Breast epithelium (tissue), 4 donors: ENCODE measurements around the gene ZNF763. TPM values are rescaled to one million over a fixed set of nuclear protein-coding genes. Genes with fewer than 3 reads are reported as not detected.

Experiments
- DNase-seq, 2 donors: peaks; one replicate each; pipeline ENCODE4 v3.0.0-alpha.2; 2019; ENCODE audit warnings: low spot score in 2 of 2
- H3K27ac ChIP-seq, 2 donors: fragments of 200-600 bp; sonication (generic) in 1 of 2; one replicate each; pipeline ENCODE4 v1.5.1; 2016 to 2019; ENCODE audit warnings: mild to moderate bottlenecking in 1 of 2
- H3K27me3 ChIP-seq, 2 donors: fragments of 200-600 bp; sonication (generic) in 1 of 2; one replicate each; pipeline versions ENCODE4 v1.5.1 to v1.6.0; 2017 to 2019; ENCODE audit warnings: control low read depth in 1 of 2, mild to moderate bottlenecking in 1 of 2
- H3K36me3 ChIP-seq: fragments of 200-600 bp; one replicate; pipeline ENCODE4 v1.5.1; 2019
- H3K4me1 ChIP-seq, 2 donors: fragments of 200-600 bp; sonication (generic); one replicate each; pipeline ENCODE4 v1.5.1; 2016 to 2019; ENCODE audit warnings: control low read depth in 1 of 2
- H3K4me3 ChIP-seq, 3 donors: fragments of 200-600 bp; sonication (generic); 1 replicate in 2 of 3; 2 replicates in 1 of 3; pipeline ENCODE4 v1.5.1; 2016 to 2019; ENCODE audit warnings: mild to moderate bottlenecking in 3 of 3, moderate library complexity in 2 of 3
- H3K9me3 ChIP-seq, 2 donors: fragments of 200-600 bp; sonication (generic) in 1 of 2; one replicate each; pipeline ENCODE4 v1.5.1; 2016 to 2019; ENCODE audit warnings: control low read depth in 1 of 2
- CTCF ChIP-seq, 3 donors: fragments of 450-650 bp; IDR thresholded peaks; one replicate each; pipeline ENCODE4 v1.5.1; 2016 to 2017; ENCODE audit warnings: antibody characterized with exemption in 3 of 3, mild to moderate bottlenecking in 3 of 3, moderate library complexity in 3 of 3
- POLR2A ChIP-seq: fragments of 450-650 bp; IDR thresholded peaks from one replicate; pipeline ENCODE4 v1.6.1; 2016; ENCODE audit warnings: antibody characterized with exemption, mild to moderate bottlenecking, moderate library complexity
- POLR2AphosphoS5 ChIP-seq, 3 donors: sonication (generic); formaldehyde crosslinking; IDR thresholded peaks; one replicate each; pipeline ENCODE4 v1.6.1; 2017; ENCODE audit warnings: antibody characterized with exemption in 3 of 3
- intact Hi-C: fragments of 100-400 bp; cut with DNase I; formaldehyde crosslinking; loops from one replicate; pipeline ENCODE4 v1.15.1; 2023; ENCODE audit warnings: low total_unique reads
- total RNA-seq, 3 donors: library from RNA; depleted of rRNA; stranded (reverse); fragments of >200 nt; gene quantifications; one replicate each; pipeline ENCODE4 v1.1.0, GENCODE V29; 2016

Gene ZNF763
- total RNA-seq, 3 donors from 2014 or later = 2.9 to 14.5 (median 6.9) TPM

DNA sequence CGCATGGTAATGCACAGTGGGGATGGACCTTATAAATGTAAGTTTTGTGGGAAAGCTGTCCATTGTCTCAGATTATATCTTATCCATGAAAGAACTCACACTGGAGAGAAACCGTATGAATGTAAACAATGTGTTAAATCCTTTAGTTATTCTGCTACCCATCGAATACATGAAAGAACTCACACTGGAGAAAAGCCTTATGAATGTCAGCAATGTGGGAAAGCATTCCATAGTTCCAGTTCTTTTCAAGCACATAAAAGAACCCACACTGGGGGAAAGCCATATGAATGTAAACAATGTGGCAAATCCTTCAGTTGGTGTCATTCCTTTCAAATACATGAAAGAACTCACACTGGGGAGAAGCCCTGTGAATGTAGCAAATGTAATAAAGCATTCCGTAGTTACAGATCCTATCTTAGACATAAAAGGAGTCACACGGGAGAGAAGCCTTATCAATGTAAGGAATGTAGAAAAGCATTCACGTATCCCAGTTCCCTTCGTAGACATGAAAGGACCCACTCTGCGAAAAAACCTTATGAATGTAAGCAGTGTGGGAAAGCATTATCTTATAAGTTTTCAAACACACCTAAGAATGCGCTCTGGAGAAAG lies 13.8 kb downstream of the ZNF763 start:
- no peaks in the 10 kb centered on the region for H3K27me3 ChIP-seq
- no peak overlapping the region for H3K4me3 ChIP-seq
- H3K4me1 ChIP-seq = no peaks in the 10 kb centered on the region
- H3K27ac ChIP-seq = no peak overlapping the region
- intact Hi-C loops = no loop called here
- no peak for DNase-seq
- H3K36me3 ChIP-seq = peaks cover 5% of the 10 kb centered on the region
- no peak for TF ChIP-seq POLR2AphosphoS5 (IDR thresholded peaks at IDR 0.05)
- TF ChIP-seq POLR2A = no peak
- TF ChIP-seq CTCF (IDR thresholded peaks at IDR 0.05) = no peak
- peaks cover 68 to 93% of the 10 kb centered on the region in 2 donors for H3K9me3 ChIP-seq

- Histone ChIP-seq H3K27ac (no peak overlapping the region), H3K36me3 (peaks cover 5% of the 10 kb centered on the region), H3K4me3 (peak overlapping the region in 1 of 3 donors; percentile 14), H3K27me3 (no peaks in the 10 kb centered on the region), H3K4me1 (no peaks in the 10 kb centered on the region), H3K9me3 (peaks cover 65 to 91% of the 10 kb centered on the region in 2 donors)
- intact Hi-C loops = no loop called here
- TF ChIP-seq POLR2AphosphoS5 (IDR thresholded peaks at IDR 0.05) (no peak), CTCF (IDR thresholded peaks at IDR 0.05) (no peak), POLR2A (no peak)
- DNase-seq = no peak
These were observed 14.7 kb downstream of the ZNF763 start for GRCh38 chr19:11979527-11979926.

DNA sequence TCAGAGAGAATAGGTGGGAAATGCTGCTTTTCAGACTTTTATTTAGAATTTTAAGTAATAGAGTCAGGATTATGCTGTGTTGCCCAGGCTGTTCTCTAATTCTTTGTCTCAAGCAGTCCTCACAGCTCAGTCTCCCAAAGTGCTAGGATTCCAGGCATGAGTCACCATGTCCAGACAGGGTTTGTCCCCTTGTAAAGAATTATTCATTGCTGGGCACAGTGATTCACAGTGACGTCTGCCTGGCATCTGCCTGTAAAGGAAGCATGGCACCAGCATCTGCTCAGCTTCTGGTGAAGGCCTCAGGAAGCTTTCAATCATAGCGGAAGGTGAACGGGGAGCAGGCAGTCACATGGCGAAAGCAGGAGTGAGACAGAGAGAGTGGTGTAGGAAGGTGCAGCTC lies 17.7 kb downstream of the ZNF763 start:
- H3K36me3 ChIP-seq = peaks cover 4% of the 10 kb centered on the region
- TF ChIP-seq CTCF (IDR thresholded peaks at IDR 0.05) (no peak), POLR2A (no peak), POLR2AphosphoS5 (IDR thresholded peaks at IDR 0.05) (no peak)
- peaks cover 45 to 64% of the 10 kb centered on the region in 2 donors for H3K9me3 ChIP-seq
- no peak overlapping the region for H3K4me3 ChIP-seq
- intact Hi-C loops = loop anchor here (10.0 kb wide), 1 partner anchor 48 kb away; no protein-coding TSS in a partner anchor
- no peak overlapping the region for H3K27ac ChIP-seq
- no peak for DNase-seq
- no peaks in the 10 kb centered on the region for H3K27me3 ChIP-seq
- no peaks in the 10 kb centered on the region for H3K4me1 ChIP-seq

DNA sequence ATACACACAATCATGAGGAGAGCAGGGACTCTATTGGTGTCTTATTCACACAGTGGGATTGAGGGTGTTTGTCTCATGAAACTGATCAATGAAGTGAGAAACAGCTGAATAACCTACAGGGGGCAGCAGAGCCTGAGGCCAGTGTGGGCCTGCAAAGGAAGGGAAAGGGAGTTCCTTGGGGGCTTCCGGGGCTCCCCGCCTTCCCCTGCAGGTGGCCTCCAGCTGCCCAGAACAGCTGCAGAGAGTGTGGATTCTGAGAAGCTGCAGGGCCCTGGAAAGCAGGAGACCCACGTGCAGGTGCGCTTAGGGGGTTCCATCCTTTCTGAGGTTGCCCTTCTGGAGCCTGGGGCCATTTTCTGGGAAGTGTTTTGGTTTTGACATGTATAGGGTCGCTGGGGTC lies 20.1 kb downstream of the ZNF763 start:
- Histone ChIP-seq H3K4me1 (no peaks in the 10 kb centered on the region), H3K27ac (no peak overlapping the region), H3K27me3 (no peaks in the 10 kb centered on the region), H3K9me3 (peaks cover 21 to 39% of the 10 kb centered on the region in 2 donors), H3K36me3 (no peaks in the 10 kb centered on the region), H3K4me3 (no peak overlapping the region)
- intact Hi-C loops = loop anchor here (10.0 kb wide), 1 partner anchor 50 kb away; no protein-coding TSS in a partner anchor
- no peak for DNase-seq
- TF ChIP-seq POLR2A (no peak), CTCF (IDR thresholded peaks at IDR 0.05) (no peak), POLR2AphosphoS5 (IDR thresholded peaks at IDR 0.05) (no peak)

DNA sequence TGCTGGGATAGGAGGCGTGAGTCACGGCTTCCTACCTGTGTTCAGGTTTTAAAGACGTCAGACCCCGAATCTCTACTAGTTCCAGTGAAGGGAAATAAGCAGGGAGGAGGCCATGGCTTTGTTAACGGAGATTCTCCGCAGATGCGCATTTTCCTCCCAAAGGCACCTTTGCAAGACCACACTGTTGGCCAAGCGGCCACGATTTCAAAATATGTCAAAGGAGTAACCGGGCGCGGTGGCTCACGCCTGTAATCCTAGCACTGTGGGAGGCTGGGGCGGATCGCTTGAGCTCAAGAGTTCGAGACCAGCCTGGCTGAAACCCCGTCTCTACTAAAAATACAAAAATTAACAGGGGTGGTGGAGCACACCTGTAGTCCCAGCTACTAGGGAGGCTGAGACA lies 21.9 kb downstream of the ZNF763 start:
- Histone ChIP-seq H3K4me1 (no peaks in the 10 kb centered on the region), H3K36me3 (no peaks in the 10 kb centered on the region), H3K27ac (no peak overlapping the region), H3K4me3 (no peak overlapping the region), H3K27me3 (no peaks in the 10 kb centered on the region), H3K9me3 (peaks cover 4 to 22% of the 10 kb centered on the region in 2 donors)
- TF ChIP-seq POLR2AphosphoS5 (IDR thresholded peaks at IDR 0.05) (no peak), CTCF (IDR thresholded peaks at IDR 0.05) (no peak), POLR2A (no peak)
- intact Hi-C loops = loop anchor here (10.0 kb wide), 1 partner anchor 52 kb away; no protein-coding TSS in a partner anchor
- no peak for DNase-seq
